ENCODE data around the gene CLSTN2. TPM values are rescaled to one million over a fixed set of nuclear protein-coding genes. Genes with fewer than 3 reads are reported as not detected.

CLSTN2 gene
- total RNA-seq, 4 donors from 2014 or later = 3.7 to 9.5 (median 7.4) TPM

DNA sequence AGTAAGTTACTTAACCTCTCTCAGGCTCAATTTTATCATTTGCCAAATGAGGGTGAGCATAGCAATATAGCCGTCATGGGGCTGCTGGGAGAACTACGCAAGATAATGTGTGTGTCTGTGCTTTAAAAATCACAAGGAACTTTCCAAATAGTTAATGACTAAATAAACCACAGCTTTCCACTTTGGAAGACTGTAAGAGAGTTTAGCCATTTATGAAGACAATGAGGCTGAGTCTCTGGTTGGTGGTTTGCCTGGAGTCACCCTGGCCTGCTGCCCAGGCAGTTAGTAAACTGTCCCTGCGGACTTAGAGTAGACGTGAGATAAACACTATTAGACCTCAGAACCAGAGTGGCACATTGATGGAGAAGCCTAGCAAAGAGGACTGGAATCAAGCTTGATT is 357.7 kb downstream of the CLSTN2 start:
- Histone ChIP-seq H3K36me3 (no peaks in the 10 kb centered on the region), H3K27me3 (peaks cover 0 to 13% (median 0%) of the 10 kb centered on the region in 4 donors), H3K9me3 (no peaks in the 10 kb centered on the region), H3K4me3 (no peak overlapping the region), H3K27ac (replicated peaks in 1 of 4) (no peak overlapping the region), H3K4me1 (no peaks in the 10 kb centered on the region)
- no peak for DNase-seq (ENCODE audit: extremely low spot score)
- intact Hi-C loops (cut with DNase I) = no loop called here
- TF ChIP-seq EP300 (IDR thresholded peaks at IDR 0.05) (no peak), POLR2A (IDR thresholded peaks at IDR 0.05; ENCODE audit: low read depth) (no peak)
- TF ChIP-seq, protein P1, sequence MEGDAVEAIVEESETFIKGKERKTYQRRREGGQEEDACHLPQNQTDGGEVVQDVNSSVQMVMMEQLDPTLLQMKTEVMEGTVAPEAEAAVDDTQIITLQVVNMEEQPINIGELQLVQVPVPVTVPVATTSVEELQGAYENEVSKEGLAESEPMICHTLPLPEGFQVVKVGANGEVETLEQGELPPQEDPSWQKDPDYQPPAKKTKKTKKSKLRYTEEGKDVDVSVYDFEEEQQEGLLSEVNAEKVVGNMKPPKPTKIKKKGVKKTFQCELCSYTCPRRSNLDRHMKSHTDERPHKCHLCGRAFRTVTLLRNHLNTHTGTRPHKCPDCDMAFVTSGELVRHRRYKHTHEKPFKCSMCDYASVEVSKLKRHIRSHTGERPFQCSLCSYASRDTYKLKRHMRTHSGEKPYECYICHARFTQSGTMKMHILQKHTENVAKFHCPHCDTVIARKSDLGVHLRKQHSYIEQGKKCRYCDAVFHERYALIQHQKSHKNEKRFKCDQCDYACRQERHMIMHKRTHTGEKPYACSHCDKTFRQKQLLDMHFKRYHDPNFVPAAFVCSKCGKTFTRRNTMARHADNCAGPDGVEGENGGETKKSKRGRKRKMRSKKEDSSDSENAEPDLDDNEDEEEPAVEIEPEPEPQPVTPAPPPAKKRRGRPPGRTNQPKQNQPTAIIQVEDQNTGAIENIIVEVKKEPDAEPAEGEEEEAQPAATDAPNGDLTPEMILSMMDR (IDR thresholded peaks at IDR 0.05) = no peak
- 62% methylated on average over 4 of the region's 4 CpGs for WGBS

DNA sequence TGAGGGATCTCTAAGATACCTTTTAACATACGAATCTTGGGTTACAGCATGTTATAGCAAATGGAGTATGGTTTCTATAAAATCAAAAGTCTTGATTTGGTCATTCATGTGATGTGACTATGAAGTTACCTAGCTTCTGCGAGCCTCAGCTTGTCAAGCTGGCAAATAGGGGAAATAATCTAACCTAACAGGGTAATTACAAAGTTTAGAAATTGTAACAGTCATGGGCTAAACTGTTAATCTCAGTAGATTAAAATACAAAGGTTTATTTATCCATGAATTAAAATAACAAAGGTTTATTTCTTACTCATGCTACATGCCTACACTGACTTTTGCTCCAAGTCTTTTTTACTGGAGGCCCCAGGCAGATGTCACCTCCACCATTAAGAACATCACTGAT is 359.1 kb downstream of the CLSTN2 start:
- WGBS = 93% methylated on average over 2 of the region's 2 CpGs
- H3K36me3 ChIP-seq = no peaks in the 10 kb centered on the region
- peaks cover 0 to 8% (median 0%) of the 10 kb centered on the region in 4 donors for H3K27me3 ChIP-seq
- intact Hi-C loops (cut with DNase I) = no loop called here
- H3K27ac ChIP-seq (replicated peaks in 1 of 4) = no peak overlapping the region
- no peaks in the 10 kb centered on the region for H3K4me1 ChIP-seq
- no peaks in the 10 kb centered on the region for H3K9me3 ChIP-seq
- no peak overlapping the region for H3K4me3 ChIP-seq
- no peak for DNase-seq (ENCODE audit: extremely low spot score)
- no peak for TF ChIP-seq POLR2A (IDR thresholded peaks at IDR 0.05; ENCODE audit: low read depth)

DNA sequence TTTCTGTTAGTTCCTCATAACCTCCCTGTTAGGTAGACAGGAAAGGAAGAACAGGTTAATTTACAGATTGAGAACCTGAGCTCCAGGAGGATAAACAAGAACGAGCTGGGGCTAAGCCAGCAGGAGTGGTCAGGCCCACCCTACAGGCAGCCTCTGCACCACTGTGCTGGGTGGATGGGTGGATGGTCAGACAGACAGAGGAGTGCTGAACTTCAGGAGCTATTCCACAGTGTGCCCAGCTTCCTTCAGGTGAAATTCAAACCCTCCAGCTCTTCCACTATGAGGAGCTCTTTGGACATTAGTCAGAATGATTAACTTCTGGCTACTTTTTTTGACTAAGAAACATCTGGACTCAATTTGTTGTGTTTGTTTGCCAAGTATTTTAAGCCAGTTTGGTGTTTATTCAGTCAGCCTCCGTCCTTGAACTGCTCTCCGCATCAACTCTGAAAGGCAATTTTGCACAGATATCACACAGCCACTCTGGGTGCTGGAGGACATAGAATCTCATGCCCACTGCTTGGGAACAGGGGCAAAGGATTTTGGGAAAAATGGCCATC is 361.9 kb downstream of the CLSTN2 start:
- H3K9me3 ChIP-seq = no peaks in the 10 kb centered on the region
- no peak overlapping the region for H3K4me3 ChIP-seq
- no peak for DNase-seq (ENCODE audit: extremely low spot score)
- no peaks in the 10 kb centered on the region for H3K27me3 ChIP-seq
- intact Hi-C loops (cut with DNase I) = no loop called here
- H3K4me1 ChIP-seq = no peaks in the 10 kb centered on the region
- H3K27ac ChIP-seq (replicated peaks in 1 of 4) = no peak overlapping the region
- H3K36me3 ChIP-seq = no peaks in the 10 kb centered on the region
- TF ChIP-seq POLR2AphosphoS5 (IDR thresholded peaks at IDR 0.05) (no peak), POLR2A (IDR thresholded peaks at IDR 0.05; ENCODE audit: low read depth) (no peak), EP300 (IDR thresholded peaks at IDR 0.05) (no peak)
- TF ChIP-seq, protein P1 (IDR thresholded peaks at IDR 0.05) = no peak
- WGBS = 66% methylated on average over 3 of the region's 3 CpGs

DNA sequence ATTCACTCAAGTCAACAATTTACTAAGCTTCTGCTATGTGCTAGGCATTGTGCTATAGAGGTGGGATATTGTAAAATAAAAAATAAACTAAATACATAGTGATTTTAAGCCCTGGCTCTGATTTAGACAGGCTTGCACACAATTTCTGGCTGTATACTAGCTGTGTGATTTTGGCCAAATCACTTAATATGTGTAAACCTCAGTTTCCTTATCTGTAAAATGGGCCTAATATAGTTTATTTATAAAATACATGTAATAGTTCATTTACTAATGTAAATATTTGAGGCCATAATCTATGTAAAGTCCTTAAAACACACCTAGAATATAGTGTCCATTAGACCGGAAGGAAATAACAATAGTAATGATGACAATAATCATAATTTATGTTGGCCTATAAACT is 363.1 kb downstream of the CLSTN2 start:
- WGBS = 100% methylated on average over 1 of the region's 1 CpG
- H3K27me3 ChIP-seq = no peaks in the 10 kb centered on the region
- TF ChIP-seq, protein P1 (IDR thresholded peaks at IDR 0.05) = no peak
- TF ChIP-seq EP300 (IDR thresholded peaks at IDR 0.05) (no peak), POLR2AphosphoS5 (IDR thresholded peaks at IDR 0.05) (no peak), POLR2A (IDR thresholded peaks at IDR 0.05; ENCODE audit: low read depth) (no peak)
- intact Hi-C loops (cut with DNase I) = no loop called here
- no peaks in the 10 kb centered on the region for H3K36me3 ChIP-seq
- H3K4me1 ChIP-seq = no peaks in the 10 kb centered on the region
- H3K27ac ChIP-seq (replicated peaks in 1 of 4) = no peak overlapping the region
- DNase-seq (ENCODE audit: extremely low spot score) = no peak
- H3K9me3 ChIP-seq = no peaks in the 10 kb centered on the region
- H3K4me3 ChIP-seq = no peak overlapping the region

DNA sequence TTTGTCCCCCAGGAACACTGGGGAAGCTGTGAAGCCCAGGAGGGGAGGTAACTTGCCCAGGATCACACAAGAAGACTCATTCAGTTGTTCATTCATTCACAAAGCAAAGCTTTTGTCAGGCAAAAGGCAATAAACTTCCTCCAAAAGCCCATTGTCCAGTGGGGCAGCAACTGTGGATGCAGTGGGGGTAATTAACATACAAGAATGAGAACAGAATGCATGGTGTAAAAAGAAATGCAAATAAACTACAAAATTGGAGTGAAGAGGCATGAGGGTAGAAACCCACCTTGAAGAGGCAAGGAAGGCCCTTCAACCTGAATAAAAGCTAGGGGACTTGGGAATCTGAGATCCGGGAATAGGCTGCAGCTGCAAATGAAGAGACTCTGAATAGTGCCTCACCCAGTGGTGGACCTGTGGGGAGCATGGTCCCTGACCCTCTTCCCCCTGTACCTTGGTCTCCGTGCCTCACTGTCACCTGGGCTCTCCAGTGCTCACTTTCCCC is 363.6 kb downstream of the CLSTN2 start:
- Histone ChIP-seq H3K4me3 (no peak overlapping the region), H3K36me3 (no peaks in the 10 kb centered on the region), H3K27ac (replicated peaks in 1 of 4) (no peak overlapping the region), H3K4me1 (no peaks in the 10 kb centered on the region), H3K9me3 (no peaks in the 10 kb centered on the region), H3K27me3 (no peaks in the 10 kb centered on the region)
- WGBS = 71% methylated on average over 2 of the region's 2 CpGs
- TF ChIP-seq, protein P1 (IDR thresholded peaks at IDR 0.05) = no peak
- TF ChIP-seq EP300 (IDR thresholded peaks at IDR 0.05) = no peak
- no peak for TF ChIP-seq POLR2A (IDR thresholded peaks at IDR 0.05; ENCODE audit: low read depth)
- TF ChIP-seq POLR2AphosphoS5 (IDR thresholded peaks at IDR 0.05) = no peak
- intact Hi-C loops (cut with DNase I) = no loop called here
- DNase-seq (ENCODE audit: extremely low spot score) = no peak

Data from esophagus muscularis mucosa (tissue), 4 donors.